Left lung (tissue), 10 donors: Measurements from ENCODE around the gene IDH3G. TPM values are rescaled to one million over a fixed set of nuclear protein-coding genes. Genes with fewer than 3 reads are reported as not detected.

ENCODE experiments used
- ATAC-seq: fragments of 200-7000 bp; cut with Tn5 transposase; one replicate; pipeline ENCODE4 v1.9.1; 2020; ENCODE audit warnings: moderate library complexity
- DNase-seq, 4 donors: peaks; one replicate each; pipeline ENCODE4 v3.0.0-alpha.2; 2013 to 2020
- H3K27ac ChIP-seq, 2 donors: fragments of 200-600 bp; sonication (generic) in 1 of 2; one replicate each; pipeline versions ENCODE4 v1.5.0 to v1.8.0; 2020 to 2021
- H3K27me3 ChIP-seq, 2 donors: fragments of 200-600 bp; sonication (generic) in 1 of 2; one replicate each; pipeline versions ENCODE4 v1.5.0 to v1.8.0; 2020 to 2021
- H3K36me3 ChIP-seq, 2 donors: fragments of 200-600 bp; sonication (generic) in 1 of 2; one replicate each; pipeline versions ENCODE4 v1.5.0 to v1.8.0; 2020 to 2021
- H3K4me1 ChIP-seq, 2 donors: fragments of 200-600 bp; one replicate each; pipeline ENCODE4 v1.8.0; 2021
- H3K4me3 ChIP-seq, 2 donors: fragments of 200-600 bp; sonication (generic) in 1 of 2; one replicate each; pipeline versions ENCODE4 v1.5.0 to v1.8.0; 2020 to 2021; ENCODE audit warnings: mild to moderate bottlenecking in 1 of 2
- H3K9me3 ChIP-seq, 2 donors: fragments of 200-600 bp; sonication (generic) in 1 of 2; one replicate each; pipeline versions ENCODE4 v1.5.0 to v1.8.0; 2020 to 2021
- intact Hi-C, 2 donors: fragments of 100-400 bp; cut with DNase I; formaldehyde crosslinking; loops; one replicate each; pipeline versions ENCODE4 v1.11.2 to v1.14.2; 2022
- polyA plus RNA-seq, 6 donors: library from polyadenylated mRNA; unstranded; fragments of 120-200 nt; gene quantifications; one replicate each; pipeline ENCODE4 v1.2.1, GENCODE V29; 2013; ENCODE audit not compliant: insufficient read length in 6 of 6
- total RNA-seq, 2 donors: library from RNA; stranded (reverse); fragmentation: NEBNext Ultra II Directional; extraction: Animal tissue kit (Norgen Biotek cat#: 25700); gene quantifications; one replicate each; pipeline ENCODE4 v1.2.1, GENCODE V29; 2021
- TF ChIP-seq, protein P1 (sequence below), 2 donors: fragments of 200-600 bp; sonication (generic) in 1 of 2; IDR thresholded peaks; one replicate each; pipeline versions ENCODE4 v1.5.0 to v1.8.0; 2021; ENCODE audit warnings: antibody characterized with exemption in 2 of 2
- donor health status: DM: no; HTN: yes; CAD: no.
- donor health status: DM: no; HTN: no; CAD: no.

IDH3G gene
- total and polyA plus RNA-seq, 8 donors, result 42.4 to 72.3 (median 55.0) TPM

DNA sequence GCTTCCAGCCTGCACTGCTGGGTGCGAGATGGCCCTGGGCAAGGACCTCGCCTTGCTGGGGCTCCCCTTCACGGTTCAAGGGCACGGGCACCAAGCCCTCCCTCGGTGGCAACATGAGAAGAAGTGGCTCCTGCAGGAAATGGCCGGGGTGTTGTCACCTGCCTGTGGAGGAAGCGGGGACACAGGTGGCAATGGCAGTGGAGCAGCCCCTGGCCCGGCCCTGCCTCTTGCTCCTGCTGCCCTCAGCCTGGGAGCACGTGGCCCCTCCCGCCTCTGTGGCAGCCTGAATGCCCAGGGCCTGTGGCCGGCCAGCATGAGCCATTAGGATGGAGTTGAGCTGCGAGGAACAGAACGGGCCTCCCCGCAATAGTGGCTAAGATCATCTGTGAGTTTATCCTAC, 52.7 kb downstream of the IDH3G start:
- Histone ChIP-seq H3K27ac (no peak overlapping the region), H3K36me3 (peaks cover 0 to 35% of the 10 kb centered on the region in 2 donors), H3K27me3 (no peaks in the 10 kb centered on the region), H3K9me3 (no peaks in the 10 kb centered on the region), H3K4me3 (no peak overlapping the region), H3K4me1 (peaks cover 0 to 5% of the 10 kb centered on the region in 2 donors)
- intact Hi-C loops, result no loop called here
- no peak for ATAC-seq
- DNase-seq, result no peak
- TF ChIP-seq, protein P1, sequence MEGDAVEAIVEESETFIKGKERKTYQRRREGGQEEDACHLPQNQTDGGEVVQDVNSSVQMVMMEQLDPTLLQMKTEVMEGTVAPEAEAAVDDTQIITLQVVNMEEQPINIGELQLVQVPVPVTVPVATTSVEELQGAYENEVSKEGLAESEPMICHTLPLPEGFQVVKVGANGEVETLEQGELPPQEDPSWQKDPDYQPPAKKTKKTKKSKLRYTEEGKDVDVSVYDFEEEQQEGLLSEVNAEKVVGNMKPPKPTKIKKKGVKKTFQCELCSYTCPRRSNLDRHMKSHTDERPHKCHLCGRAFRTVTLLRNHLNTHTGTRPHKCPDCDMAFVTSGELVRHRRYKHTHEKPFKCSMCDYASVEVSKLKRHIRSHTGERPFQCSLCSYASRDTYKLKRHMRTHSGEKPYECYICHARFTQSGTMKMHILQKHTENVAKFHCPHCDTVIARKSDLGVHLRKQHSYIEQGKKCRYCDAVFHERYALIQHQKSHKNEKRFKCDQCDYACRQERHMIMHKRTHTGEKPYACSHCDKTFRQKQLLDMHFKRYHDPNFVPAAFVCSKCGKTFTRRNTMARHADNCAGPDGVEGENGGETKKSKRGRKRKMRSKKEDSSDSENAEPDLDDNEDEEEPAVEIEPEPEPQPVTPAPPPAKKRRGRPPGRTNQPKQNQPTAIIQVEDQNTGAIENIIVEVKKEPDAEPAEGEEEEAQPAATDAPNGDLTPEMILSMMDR (IDR thresholded peaks at IDR 0.05), result no peak

DNA sequence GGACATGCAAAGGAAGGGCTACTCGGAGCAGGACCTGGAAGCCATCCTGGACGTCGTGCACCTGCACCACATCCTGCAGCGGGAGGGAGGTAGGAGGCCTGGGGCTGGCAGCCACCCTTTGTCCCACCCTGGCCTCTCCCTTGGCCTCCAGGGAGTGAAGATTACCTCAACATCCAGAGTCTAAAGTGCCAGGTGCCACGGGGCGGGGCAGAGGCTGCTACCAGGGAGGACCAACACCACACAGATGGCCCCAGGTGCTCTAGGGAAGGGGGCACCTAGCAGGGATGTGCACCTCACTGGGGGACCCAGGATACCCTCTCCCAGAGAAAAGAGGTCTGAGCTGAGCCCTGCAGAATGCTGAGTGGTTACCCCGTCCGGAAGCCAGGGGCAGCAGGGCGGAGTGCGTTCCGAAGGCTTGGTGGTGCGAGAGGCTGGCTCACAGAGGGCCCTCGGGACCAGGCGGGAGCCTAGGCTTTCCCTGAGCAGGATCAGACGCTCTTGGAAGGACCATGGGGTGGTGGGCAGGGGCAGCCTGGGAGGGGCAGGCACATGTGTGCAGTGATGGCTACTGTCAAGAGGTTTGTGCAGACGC, 53.4 kb downstream of the IDH3G start:
- intact Hi-C loops, result no loop called here
- no peak for ATAC-seq

DNA sequence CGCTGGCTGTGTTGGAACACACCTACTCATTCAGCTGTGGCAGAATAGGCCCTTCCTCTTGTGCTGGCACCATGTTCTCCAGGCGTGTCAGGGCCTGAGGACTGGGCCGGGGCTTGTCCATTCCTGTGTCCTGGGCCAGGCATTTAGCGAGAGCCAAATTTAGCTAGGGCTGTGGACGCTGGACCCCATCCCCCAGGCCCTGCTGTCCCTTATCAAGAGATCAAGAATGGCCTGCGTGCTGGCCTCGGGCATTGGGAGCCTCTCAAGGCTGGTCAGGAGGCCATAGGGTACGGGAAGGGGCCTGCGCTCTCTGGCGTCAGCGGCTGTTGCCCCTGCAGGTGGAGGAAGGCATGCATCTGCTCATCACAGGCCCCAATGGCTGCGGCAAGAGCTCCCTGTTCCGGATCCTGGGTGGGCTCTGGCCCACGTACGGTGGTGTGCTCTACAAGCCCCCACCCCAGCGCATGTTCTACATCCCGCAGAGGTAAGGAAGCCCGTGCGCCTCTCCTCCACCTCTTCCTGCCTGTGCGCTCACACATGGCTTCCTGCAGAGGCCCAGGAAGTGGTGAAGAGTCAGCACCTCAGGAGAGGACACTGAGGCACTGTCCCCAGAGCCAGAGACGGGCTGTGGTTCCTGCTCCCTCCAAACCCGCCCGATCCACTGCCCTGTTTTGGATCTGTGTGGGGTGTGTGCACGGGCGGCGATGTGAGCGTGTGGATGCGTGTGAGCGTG, 54.3 kb downstream of the IDH3G start:
- H3K4me3 ChIP-seq, result no peak overlapping the region
- DNase-seq (no peak), ATAC-seq (no peak)
- intact Hi-C loops, result no loop called here
- peaks cover 0 to 41% of the 10 kb centered on the region in 2 donors for H3K36me3 ChIP-seq
- no peaks in the 10 kb centered on the region for H3K9me3 ChIP-seq
- TF ChIP-seq, protein P1 (IDR thresholded peaks at IDR 0.05), result no peak
- no peaks in the 10 kb centered on the region for H3K27me3 ChIP-seq
- peaks cover 0 to 5% of the 10 kb centered on the region in 2 donors for H3K4me1 ChIP-seq
- H3K27ac ChIP-seq, result no peak overlapping the region

More for the DNA sequence above, 53.4 kb downstream of the IDH3G start:
- Histone ChIP-seq H3K36me3 (peaks cover 0 to 41% of the 10 kb centered on the region in 2 donors), H3K4me1 (peaks cover 0 to 5% of the 10 kb centered on the region in 2 donors), H3K4me3 (no peak overlapping the region), H3K27me3 (no peaks in the 10 kb centered on the region), H3K27ac (no peak overlapping the region), H3K9me3 (no peaks in the 10 kb centered on the region)
- TF ChIP-seq, protein P1 (IDR thresholded peaks at IDR 0.05), result no peak
- no peak for DNase-seq

DNA sequence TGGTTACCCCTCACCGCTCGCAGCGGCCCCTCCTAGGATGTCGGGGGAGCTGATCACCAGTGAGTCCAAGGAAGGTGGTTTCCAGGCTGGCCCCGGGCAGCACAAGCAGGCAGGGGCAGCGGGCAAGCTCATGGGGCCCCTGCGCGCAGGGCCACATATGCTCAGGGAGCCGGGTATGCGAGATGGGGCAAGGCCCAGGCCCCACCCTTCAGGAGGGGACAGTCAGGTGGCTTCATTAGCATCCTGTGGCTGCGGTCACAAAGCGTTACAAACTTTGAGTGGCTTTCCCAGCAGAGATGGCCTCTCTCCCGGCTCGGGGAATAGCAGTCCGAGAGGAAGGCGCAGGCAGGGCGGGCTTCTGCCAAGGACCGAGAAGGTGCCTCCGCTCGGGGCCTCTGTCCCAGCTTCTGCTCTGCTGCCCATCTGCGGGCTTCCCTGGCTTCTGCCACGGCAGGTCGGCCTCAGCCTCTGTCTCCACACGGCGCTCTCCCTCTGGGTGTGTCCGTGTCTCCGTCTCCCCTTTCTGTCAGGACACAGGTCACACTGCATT, 56.0 kb downstream of the IDH3G start:
- no peak for DNase-seq
- no peak for ATAC-seq
- Histone ChIP-seq H3K9me3 (no peaks in the 10 kb centered on the region), H3K36me3 (peaks cover 0 to 41% of the 10 kb centered on the region in 2 donors), H3K4me1 (no peaks in the 10 kb centered on the region), H3K27me3 (no peaks in the 10 kb centered on the region), H3K27ac (no peak overlapping the region), H3K4me3 (no peak overlapping the region)
- intact Hi-C loops, result no loop called here
- TF ChIP-seq, protein P1 (IDR thresholded peaks at IDR 0.05), result no peak

DNA sequence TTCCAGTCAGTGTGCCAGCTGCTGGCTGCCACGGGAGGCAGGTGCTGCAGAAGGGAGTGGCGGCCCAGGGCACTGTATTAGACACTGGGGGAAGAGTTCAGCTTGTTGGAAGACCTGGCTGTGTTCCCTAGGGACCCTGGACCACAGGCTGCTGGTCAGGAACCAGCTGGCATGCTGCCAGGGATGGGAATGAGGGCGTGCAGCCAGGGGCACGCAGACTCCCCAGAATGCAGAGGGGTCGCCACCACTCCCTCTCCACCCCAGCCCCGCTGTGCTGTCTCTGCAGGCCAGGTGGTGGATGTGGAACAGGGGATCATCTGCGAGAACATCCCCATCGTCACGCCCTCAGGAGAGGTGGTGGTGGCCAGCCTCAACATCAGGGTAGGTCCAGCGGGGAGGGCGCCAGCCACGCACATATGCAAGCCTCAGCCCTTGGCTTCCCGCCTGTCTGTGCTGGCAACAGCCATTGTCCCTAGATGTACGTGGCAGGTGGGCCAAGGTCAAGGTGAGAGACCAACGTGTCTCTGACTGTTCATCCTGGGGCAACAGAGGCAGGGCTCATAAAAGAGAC, 57.2 kb downstream of the IDH3G start:
- ATAC-seq (no peak), DNase-seq (no peak)
- Histone ChIP-seq H3K4me1 (no peaks in the 10 kb centered on the region), H3K36me3 (peaks cover 0 to 41% of the 10 kb centered on the region in 2 donors), H3K9me3 (no peaks in the 10 kb centered on the region), H3K4me3 (no peak overlapping the region), H3K27ac (no peak overlapping the region), H3K27me3 (no peaks in the 10 kb centered on the region)
- intact Hi-C loops, result no loop called here
- TF ChIP-seq, protein P1 (IDR thresholded peaks at IDR 0.05), result no peak
